ENCODE results near the gene SEC22C. TPM values are rescaled to one million over a fixed set of nuclear protein-coding genes. Genes with fewer than 3 reads are reported as not detected.

The SEC22C gene
- total and polyA plus RNA-seq, 2 experiments from 2014 or later = 21.9 to 48.3 TPM

GRCh38 chr3:42612217-42612616 lies 30.4 kb upstream of the SEC22C start:
- Mint-ChIP-seq H3K27me3 (ENCODE audit: insufficient read depth, low read depth, poor library complexity) (peaks cover 2% of the 10 kb centered on the region), H3K36me3 (ENCODE audit: low read depth) (peaks cover 23% of the 10 kb centered on the region), H3K9me3 (no peaks in the 10 kb centered on the region), H3K27ac (peak overlapping the region; percentile 45; the same call in 1 of the 2 replicates), H3K4me1 (peaks cover 9% of the 10 kb centered on the region; the same call in 2 of the 3 replicates), H3K4me3 (no peak overlapping the region)
- Histone ChIP-seq H3K9me2 (ENCODE audit: insufficient read depth) (no peaks in the 10 kb centered on the region), H3K27ac (ENCODE audit: low read depth) (no peak overlapping the region), H3K27me3 (ENCODE audit: insufficient read depth) (no peaks in the 10 kb centered on the region), H3K4me3 (no peak overlapping the region), H2AFZ (no peak overlapping the region), H4K20me1 (replicated peaks; ENCODE audit: insufficient read depth) (peaks cover 62% of the 10 kb centered on the region), H3K36me3 (ENCODE audit: insufficient read depth) (no peaks in the 10 kb centered on the region), H3F3A (replicated peaks; ENCODE audit: low read depth) (no peaks in the 10 kb centered on the region), H3K4me2 (no peak overlapping the region), H3K4me1 (ENCODE audit: insufficient read depth) (no peaks in the 10 kb centered on the region), H3K79me2 (replicated peaks; ENCODE audit: insufficient read depth) (peaks cover 100% of the 10 kb centered on the region)
- no peak for ATAC-seq
- TF ChIP-seq ZNF114 (CRISPR knock-in tag; IDR thresholded peaks at IDR 0.05) (no peak), ZNF331 (CRISPR knock-in tag; IDR thresholded peaks at IDR 0.05; ENCODE audit: low read depth) (no peak), STAT1 (IDR thresholded peaks at IDR 0.05; ENCODE audit: unreplicated experiment) (no peak), NANOG (IDR thresholded peaks at IDR 0.05; ENCODE audit: borderline replicate concordance) (no peak), EZH2phosphoT487 (IDR thresholded peaks at IDR 0.05; ENCODE audit: unreplicated experiment) (no peak), JUNB (IDR thresholded peaks at IDR 0.05; ENCODE audit: unreplicated experiment) (no peak), EZH2 (IDR thresholded peaks at IDR 0.05; ENCODE audit: low read depth, unreplicated experiment) (no peak), ETS1 (IDR thresholded peaks at IDR 0.05) (no peak), POLR2AphosphoS5 (IDR thresholded peaks at IDR 0.05; ENCODE audit: low read depth) (no peak), CREB1 (CRISPR knock-in tag; IDR thresholded peaks at IDR 0.05; ENCODE audit: low read depth) (no peak)
- TF ChIP-seq, protein P1, sequence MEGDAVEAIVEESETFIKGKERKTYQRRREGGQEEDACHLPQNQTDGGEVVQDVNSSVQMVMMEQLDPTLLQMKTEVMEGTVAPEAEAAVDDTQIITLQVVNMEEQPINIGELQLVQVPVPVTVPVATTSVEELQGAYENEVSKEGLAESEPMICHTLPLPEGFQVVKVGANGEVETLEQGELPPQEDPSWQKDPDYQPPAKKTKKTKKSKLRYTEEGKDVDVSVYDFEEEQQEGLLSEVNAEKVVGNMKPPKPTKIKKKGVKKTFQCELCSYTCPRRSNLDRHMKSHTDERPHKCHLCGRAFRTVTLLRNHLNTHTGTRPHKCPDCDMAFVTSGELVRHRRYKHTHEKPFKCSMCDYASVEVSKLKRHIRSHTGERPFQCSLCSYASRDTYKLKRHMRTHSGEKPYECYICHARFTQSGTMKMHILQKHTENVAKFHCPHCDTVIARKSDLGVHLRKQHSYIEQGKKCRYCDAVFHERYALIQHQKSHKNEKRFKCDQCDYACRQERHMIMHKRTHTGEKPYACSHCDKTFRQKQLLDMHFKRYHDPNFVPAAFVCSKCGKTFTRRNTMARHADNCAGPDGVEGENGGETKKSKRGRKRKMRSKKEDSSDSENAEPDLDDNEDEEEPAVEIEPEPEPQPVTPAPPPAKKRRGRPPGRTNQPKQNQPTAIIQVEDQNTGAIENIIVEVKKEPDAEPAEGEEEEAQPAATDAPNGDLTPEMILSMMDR (conservative IDR thresholded peaks at IDR 0.05; ENCODE audit: low read depth in 2 of 2) = no peak
- TF ChIP-seq, protein P2, sequence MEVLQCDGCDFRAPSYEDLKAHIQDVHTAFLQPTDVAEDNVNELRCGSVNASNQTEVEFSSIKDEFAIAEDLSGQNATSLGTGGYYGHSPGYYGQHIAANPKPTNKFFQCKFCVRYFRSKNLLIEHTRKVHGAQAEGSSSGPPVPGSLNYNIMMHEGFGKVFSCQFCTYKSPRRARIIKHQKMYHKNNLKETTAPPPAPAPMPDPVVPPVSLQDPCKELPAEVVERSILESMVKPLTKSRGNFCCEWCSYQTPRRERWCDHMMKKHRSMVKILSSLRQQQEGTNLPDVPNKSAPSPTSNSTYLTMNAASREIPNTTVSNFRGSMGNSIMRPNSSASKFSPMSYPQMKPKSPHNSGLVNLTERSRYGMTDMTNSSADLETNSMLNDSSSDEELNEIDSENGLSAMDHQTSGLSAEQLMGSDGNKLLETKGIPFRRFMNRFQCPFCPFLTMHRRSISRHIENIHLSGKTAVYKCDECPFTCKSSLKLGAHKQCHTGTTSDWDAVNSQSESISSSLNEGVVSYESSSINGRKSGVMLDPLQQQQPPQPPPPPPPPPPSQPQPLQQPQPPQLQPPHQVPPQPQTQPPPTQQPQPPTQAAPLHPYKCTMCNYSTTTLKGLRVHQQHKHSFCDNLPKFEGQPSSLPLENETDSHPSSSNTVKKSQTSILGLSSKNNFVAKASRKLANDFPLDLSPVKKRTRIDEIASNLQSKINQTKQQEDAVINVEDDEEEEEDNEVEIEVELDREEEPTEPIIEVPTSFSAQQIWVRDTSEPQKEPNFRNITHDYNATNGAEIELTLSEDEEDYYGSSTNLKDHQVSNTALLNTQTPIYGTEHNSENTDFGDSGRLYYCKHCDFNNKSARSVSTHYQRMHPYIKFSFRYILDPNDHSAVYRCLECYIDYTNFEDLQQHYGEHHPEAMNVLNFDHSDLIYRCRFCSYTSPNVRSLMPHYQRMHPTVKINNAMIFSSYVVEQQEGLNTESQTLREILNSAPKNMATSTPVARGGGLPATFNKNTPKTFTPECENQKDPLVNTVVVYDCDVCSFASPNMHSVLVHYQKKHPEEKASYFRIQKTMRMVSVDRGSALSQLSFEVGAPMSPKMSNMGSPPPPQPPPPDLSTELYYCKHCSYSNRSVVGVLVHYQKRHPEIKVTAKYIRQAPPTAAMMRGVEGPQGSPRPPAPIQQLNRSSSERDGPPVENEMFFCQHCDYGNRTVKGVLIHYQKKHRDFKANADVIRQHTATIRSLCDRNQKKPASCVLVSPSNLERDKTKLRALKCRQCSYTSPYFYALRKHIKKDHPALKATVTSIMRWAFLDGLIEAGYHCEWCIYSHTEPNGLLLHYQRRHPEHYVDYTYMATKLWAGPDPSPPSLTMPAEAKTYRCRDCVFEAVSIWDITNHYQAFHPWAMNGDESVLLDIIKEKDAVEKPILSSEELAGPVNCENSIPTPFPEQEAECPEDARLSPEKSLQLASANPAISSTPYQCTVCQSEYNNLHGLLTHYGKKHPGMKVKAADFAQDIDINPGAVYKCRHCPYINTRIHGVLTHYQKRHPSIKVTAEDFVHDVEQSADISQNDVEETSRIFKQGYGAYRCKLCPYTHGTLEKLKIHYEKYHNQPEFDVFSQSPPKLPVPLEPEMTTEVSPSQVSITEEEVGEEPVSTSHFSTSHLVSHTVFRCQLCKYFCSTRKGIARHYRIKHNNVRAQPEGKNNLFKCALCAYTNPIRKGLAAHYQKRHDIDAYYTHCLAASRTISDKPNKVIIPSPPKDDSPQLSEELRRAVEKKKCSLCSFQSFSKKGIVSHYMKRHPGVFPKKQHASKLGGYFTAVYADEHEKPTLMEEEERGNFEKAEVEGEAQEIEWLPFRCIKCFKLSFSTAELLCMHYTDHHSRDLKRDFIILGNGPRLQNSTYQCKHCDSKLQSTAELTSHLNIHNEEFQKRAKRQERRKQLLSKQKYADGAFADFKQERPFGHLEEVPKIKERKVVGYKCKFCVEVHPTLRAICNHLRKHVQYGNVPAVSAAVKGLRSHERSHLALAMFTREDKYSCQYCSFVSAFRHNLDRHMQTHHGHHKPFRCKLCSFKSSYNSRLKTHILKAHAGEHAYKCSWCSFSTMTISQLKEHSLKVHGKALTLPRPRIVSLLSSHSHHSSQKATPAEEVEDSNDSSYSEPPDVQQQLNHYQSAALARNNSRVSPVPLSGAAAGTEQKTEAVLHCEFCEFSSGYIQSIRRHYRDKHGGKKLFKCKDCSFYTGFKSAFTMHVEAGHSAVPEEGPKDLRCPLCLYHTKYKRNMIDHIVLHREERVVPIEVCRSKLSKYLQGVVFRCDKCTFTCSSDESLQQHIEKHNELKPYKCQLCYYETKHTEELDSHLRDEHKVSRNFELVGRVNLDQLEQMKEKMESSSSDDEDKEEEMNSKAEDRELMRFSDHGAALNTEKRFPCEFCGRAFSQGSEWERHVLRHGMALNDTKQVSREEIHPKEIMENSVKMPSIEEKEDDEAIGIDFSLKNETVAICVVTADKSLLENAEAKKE (CRISPR knock-in tag; IDR thresholded peaks at IDR 0.05) = no peak
- TF ChIP-seq, protein P3, sequence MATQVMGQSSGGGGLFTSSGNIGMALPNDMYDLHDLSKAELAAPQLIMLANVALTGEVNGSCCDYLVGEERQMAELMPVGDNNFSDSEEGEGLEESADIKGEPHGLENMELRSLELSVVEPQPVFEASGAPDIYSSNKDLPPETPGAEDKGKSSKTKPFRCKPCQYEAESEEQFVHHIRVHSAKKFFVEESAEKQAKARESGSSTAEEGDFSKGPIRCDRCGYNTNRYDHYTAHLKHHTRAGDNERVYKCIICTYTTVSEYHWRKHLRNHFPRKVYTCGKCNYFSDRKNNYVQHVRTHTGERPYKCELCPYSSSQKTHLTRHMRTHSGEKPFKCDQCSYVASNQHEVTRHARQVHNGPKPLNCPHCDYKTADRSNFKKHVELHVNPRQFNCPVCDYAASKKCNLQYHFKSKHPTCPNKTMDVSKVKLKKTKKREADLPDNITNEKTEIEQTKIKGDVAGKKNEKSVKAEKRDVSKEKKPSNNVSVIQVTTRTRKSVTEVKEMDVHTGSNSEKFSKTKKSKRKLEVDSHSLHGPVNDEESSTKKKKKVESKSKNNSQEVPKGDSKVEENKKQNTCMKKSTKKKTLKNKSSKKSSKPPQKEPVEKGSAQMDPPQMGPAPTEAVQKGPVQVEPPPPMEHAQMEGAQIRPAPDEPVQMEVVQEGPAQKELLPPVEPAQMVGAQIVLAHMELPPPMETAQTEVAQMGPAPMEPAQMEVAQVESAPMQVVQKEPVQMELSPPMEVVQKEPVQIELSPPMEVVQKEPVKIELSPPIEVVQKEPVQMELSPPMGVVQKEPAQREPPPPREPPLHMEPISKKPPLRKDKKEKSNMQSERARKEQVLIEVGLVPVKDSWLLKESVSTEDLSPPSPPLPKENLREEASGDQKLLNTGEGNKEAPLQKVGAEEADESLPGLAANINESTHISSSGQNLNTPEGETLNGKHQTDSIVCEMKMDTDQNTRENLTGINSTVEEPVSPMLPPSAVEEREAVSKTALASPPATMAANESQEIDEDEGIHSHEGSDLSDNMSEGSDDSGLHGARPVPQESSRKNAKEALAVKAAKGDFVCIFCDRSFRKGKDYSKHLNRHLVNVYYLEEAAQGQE (IDR thresholded peaks at IDR 0.05; ENCODE audit: unreplicated experiment) = no peak
- DNase-seq (ENCODE audit: low spot score) = no peak

All from GM23338 (cell line).